ENCODE data around the gene TNS3. TPM values are rescaled to one million over a fixed set of nuclear protein-coding genes. Genes with fewer than 3 reads are reported as not detected.

The TNS3 gene
- total RNA-seq, 1 experiment from 2014 or later: 533 TPM

DNA sequence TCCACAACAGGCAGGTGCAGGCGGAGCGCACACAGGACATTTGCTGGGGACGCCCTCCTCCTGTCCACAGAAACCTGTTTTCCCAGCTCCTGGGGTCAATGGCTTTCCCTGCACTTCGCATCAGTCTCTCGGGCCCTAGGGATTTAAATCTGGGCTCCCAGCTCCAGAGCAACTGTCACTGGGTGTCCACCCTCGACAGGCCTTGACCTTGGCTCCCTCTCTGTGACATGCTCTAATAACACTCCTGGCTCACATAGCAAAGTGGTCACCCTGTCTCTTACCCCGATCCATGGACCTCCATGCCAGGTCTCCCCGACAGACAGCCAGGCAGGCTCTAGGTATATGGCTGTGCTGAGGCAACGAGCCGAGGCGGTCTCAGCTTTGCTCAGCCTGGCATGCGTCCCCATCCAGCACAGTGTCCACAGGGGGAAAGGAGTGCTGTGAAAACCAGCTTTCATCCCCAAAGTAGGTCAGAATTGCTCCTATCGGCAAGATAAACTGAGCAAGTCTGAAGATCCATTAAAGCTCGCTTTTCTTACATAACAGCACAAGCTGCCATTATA, 195.6 kb downstream of the TNS3 start:
- no peaks in the 10 kb centered on the region for H3K9me3 ChIP-seq (ENCODE audit: control insufficient read depth, insufficient read depth, low read depth, low read length)
- no peak for ATAC-seq
- H3K4me3 ChIP-seq (ENCODE audit: low read depth in 2 of 2, low read length in 2 of 2): no peak overlapping the region
- H3K27ac ChIP-seq (ENCODE audit: low read length): no peak overlapping the region
- in situ Hi-C loops (cut with HindIII; ENCODE audit: low pct_unique_long_range_greater_than_20kb, low sequenced_read_pairs) (no loop called here), intact Hi-C loops (cut with micrococcal nuclease; ENCODE audit: unreplicated experiment) (no loop called here)
- peaks cover 40% of the 10 kb centered on the region for H3K36me3 ChIP-seq (ENCODE audit: control insufficient read depth, insufficient read depth, low read length)
- H3K4me1 ChIP-seq (ENCODE audit: control insufficient read depth, insufficient read depth, low read length): peaks cover 64% of the 10 kb centered on the region
- BruUV-seq (replicated peaks): TSS peak; percentile 2
- no peaks in the 10 kb centered on the region for H3K27me3 ChIP-seq (ENCODE audit: control insufficient read depth, insufficient read depth, low read length)
- CTCF ChIA-PET: no interaction called here
- TF ChIP-seq POLR2AphosphoS5 (IDR thresholded peaks at IDR 0.05; ENCODE audit: low read depth, low read length): no peak; the same call in 1 of the 2 replicates
- TF ChIP-seq, protein P1, sequence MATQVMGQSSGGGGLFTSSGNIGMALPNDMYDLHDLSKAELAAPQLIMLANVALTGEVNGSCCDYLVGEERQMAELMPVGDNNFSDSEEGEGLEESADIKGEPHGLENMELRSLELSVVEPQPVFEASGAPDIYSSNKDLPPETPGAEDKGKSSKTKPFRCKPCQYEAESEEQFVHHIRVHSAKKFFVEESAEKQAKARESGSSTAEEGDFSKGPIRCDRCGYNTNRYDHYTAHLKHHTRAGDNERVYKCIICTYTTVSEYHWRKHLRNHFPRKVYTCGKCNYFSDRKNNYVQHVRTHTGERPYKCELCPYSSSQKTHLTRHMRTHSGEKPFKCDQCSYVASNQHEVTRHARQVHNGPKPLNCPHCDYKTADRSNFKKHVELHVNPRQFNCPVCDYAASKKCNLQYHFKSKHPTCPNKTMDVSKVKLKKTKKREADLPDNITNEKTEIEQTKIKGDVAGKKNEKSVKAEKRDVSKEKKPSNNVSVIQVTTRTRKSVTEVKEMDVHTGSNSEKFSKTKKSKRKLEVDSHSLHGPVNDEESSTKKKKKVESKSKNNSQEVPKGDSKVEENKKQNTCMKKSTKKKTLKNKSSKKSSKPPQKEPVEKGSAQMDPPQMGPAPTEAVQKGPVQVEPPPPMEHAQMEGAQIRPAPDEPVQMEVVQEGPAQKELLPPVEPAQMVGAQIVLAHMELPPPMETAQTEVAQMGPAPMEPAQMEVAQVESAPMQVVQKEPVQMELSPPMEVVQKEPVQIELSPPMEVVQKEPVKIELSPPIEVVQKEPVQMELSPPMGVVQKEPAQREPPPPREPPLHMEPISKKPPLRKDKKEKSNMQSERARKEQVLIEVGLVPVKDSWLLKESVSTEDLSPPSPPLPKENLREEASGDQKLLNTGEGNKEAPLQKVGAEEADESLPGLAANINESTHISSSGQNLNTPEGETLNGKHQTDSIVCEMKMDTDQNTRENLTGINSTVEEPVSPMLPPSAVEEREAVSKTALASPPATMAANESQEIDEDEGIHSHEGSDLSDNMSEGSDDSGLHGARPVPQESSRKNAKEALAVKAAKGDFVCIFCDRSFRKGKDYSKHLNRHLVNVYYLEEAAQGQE (IDR thresholded peaks at IDR 0.05; ENCODE audit: insufficient read depth in 1 of 2, low read depth in 2 of 2, low read length in 1 of 2): no peak
- no peak for TF ChIP-seq SIN3A (IDR thresholded peaks at IDR 0.05; ENCODE audit: borderline replicate concordance, insufficient read depth, low read depth, low read length)
- no peak for TF ChIP-seq TCF7L2 (IDR thresholded peaks at IDR 0.05; ENCODE audit: low read depth, low read length)
- TF ChIP-seq, protein P2, sequence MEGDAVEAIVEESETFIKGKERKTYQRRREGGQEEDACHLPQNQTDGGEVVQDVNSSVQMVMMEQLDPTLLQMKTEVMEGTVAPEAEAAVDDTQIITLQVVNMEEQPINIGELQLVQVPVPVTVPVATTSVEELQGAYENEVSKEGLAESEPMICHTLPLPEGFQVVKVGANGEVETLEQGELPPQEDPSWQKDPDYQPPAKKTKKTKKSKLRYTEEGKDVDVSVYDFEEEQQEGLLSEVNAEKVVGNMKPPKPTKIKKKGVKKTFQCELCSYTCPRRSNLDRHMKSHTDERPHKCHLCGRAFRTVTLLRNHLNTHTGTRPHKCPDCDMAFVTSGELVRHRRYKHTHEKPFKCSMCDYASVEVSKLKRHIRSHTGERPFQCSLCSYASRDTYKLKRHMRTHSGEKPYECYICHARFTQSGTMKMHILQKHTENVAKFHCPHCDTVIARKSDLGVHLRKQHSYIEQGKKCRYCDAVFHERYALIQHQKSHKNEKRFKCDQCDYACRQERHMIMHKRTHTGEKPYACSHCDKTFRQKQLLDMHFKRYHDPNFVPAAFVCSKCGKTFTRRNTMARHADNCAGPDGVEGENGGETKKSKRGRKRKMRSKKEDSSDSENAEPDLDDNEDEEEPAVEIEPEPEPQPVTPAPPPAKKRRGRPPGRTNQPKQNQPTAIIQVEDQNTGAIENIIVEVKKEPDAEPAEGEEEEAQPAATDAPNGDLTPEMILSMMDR (IDR thresholded peaks at IDR 0.05): no peak
- POLR2A ChIA-PET: no interaction called here
- DNase-seq (ENCODE audit: low read depth, low spot score): no peak

DNA sequence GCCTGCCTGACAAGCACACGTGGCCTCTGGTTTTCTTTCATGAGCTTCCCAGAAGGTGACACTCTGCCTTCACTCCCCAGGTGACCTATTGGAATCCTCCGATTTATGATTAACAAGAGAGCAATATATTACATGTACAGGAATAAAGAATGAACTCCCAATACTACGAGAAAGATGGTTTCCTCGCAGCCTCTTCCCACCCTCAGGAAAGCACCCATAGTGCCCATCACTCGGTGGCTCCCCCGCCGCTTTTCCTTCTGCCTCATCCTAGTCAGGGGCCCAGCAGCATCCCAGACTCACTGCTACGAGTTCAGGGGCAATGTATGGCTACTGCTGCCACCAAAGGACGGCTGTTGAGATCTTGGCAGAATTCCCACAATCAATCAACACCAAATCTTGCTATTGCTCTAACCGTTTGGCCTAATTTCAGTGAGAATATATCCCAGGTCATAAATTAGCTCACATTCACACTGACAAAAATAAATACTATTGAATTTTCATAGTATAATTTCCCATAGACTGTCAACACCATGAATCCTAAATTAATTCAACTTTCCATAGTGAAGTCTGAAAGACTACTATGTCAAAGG, 196.3 kb downstream of the TNS3 start:
- Histone ChIP-seq H3K27me3 (ENCODE audit: control insufficient read depth, insufficient read depth, low read length) (no peaks in the 10 kb centered on the region), H3K36me3 (ENCODE audit: control insufficient read depth, insufficient read depth, low read length) (peaks cover 35% of the 10 kb centered on the region), H3K9me3 (ENCODE audit: control insufficient read depth, insufficient read depth, low read depth, low read length) (no peaks in the 10 kb centered on the region), H3K4me3 (ENCODE audit: low read depth in 2 of 2, low read length in 2 of 2) (no peak overlapping the region), H3K27ac (ENCODE audit: low read length) (0 out of 2 replicates have a peak overlapping the region, but pooled peaks have one; percentile 18), H3K4me1 (ENCODE audit: control insufficient read depth, insufficient read depth, low read length) (peaks cover 70% of the 10 kb centered on the region)
- BruUV-seq (replicated peaks): no TSS peak
- no peak for ATAC-seq
- CTCF ChIA-PET: no interaction called here
- POLR2A ChIA-PET: no interaction called here
- in situ Hi-C loops (cut with HindIII; ENCODE audit: low pct_unique_long_range_greater_than_20kb, low sequenced_read_pairs): no loop called here
- DNase-seq (ENCODE audit: low read depth, low spot score): no peak
- TF ChIP-seq, protein P1 (IDR thresholded peaks at IDR 0.05; ENCODE audit: insufficient read depth in 1 of 2, low read depth in 2 of 2, low read length in 1 of 2): no peak
- TF ChIP-seq TCF7L2 (IDR thresholded peaks at IDR 0.05; ENCODE audit: low read depth, low read length) (no peak), SIN3A (IDR thresholded peaks at IDR 0.05; ENCODE audit: borderline replicate concordance, insufficient read depth, low read depth, low read length) (no peak), POLR2AphosphoS5 (IDR thresholded peaks at IDR 0.05; ENCODE audit: low read depth, low read length) (no peak; the same call in 1 of the 2 replicates)
- TF ChIP-seq, protein P2 (IDR thresholded peaks at IDR 0.05): no peak
- intact Hi-C loops (cut with micrococcal nuclease; ENCODE audit: unreplicated experiment): no loop called here
